ENCODE results near the gene DLEU7.

DLEU7 gene

GRCh38 chr13:50864492-50864891 lies 21.0 kb upstream of the DLEU7 start:
- no peak for DNase-seq (ENCODE audit: low spot score)

GRCh38 chr13:50855681-50856080 lies 12.2 kb upstream of the DLEU7 start:
- no peak for DNase-seq (ENCODE audit: low spot score)
- no peak for TF ChIP-seq CTCF (IDR thresholded peaks at IDR 0.05; ENCODE audit: extremely low read depth, missing control alignments)

More at GRCh38 chr13:50864492-50864891, 21.0 kb upstream of the DLEU7 start:
- no peak for TF ChIP-seq CTCF (IDR thresholded peaks at IDR 0.05; ENCODE audit: extremely low read depth, missing control alignments)

- DNase-seq (ENCODE audit: low spot score) = no peak
- no peak for TF ChIP-seq CTCF (IDR thresholded peaks at IDR 0.05; ENCODE audit: extremely low read depth, missing control alignments)
These were observed 7.0 kb upstream of the DLEU7 start for GRCh38 chr13:50850445-50850844.

- DNase-seq (ENCODE audit: low spot score) = no peak
- TF ChIP-seq CTCF (IDR thresholded peaks at IDR 0.05; ENCODE audit: extremely low read depth, missing control alignments) = no peak
These were observed 4.0 kb upstream of the DLEU7 start for GRCh38 chr13:50847501-50847900.

- TF ChIP-seq CTCF (IDR thresholded peaks at IDR 0.05; ENCODE audit: extremely low read depth, missing control alignments) = no peak
- DNase-seq (ENCODE audit: low spot score) = no peak
These were observed 3.5 kb upstream of the DLEU7 start for GRCh38 chr13:50846861-50847475.

- TF ChIP-seq CTCF (IDR thresholded peaks at IDR 0.05; ENCODE audit: extremely low read depth, missing control alignments) = no peak
- DNase-seq (ENCODE audit: low spot score) = no peak
These were observed 1.7 kb upstream of the DLEU7 start for GRCh38 chr13:50845211-50845610.

- no peak for DNase-seq (ENCODE audit: low spot score)
- TF ChIP-seq CTCF (IDR thresholded peaks at IDR 0.05; ENCODE audit: extremely low read depth, missing control alignments) = no peak
These were observed 788 bp upstream of the DLEU7 start for GRCh38 chr13:50844084-50844875.
